Neural progenitor cell (in vitro differentiated cells): ENCODE data around the gene NDUFS2. TPM values are rescaled to one million over a fixed set of nuclear protein-coding genes. Genes with fewer than 3 reads are reported as not detected.

Experiments
- DNase-seq: peaks from one replicate; pipeline ENCODE4 v3.0.0-alpha.2; 2016; ENCODE audit warnings: low spot score
- H2AFZ ChIP-seq: fragments of 200-600 bp; sonication (generic); replicated peaks from 2 replicates; pipeline ENCODE4 v1.6.1; 2016; ENCODE audit warnings: antibody characterized with exemption
- H3F3A ChIP-seq: fragments of 200-600 bp; sonication (generic); 2 replicates; pipeline ENCODE4 v1.6.1; 2016; ENCODE audit warnings: antibody characterized with exemption, low read depth
- H3K27ac ChIP-seq: fragments of 200-600 bp; sonication (generic); 2 replicates; pipeline ENCODE4 v1.5.1; 2016; ENCODE audit warnings: mild to moderate bottlenecking
- H3K27me3 ChIP-seq: fragments of 200-600 bp; sonication (generic); 2 replicates; pipeline ENCODE4 v1.6.1; 2016; ENCODE audit warnings: mild to moderate bottlenecking, moderate library complexity
- H3K36me3 ChIP-seq: fragments of 200-600 bp; sonication (generic); 2 replicates; pipeline ENCODE4 v1.5.1; 2016
- H3K4me1 ChIP-seq: fragments of 200-600 bp; sonication (generic); 2 replicates; pipeline ENCODE4 v1.6.1; 2016; ENCODE audit warnings: mixed run types
- H3K4me2 ChIP-seq: fragments of 200-600 bp; sonication (generic); 2 replicates; pipeline ENCODE4 v1.6.1; 2016
- H3K4me3 ChIP-seq: fragments of 200-600 bp; sonication (generic); 2 replicates; pipeline ENCODE4 v1.5.1; 2016
- H3K79me2 ChIP-seq: fragments of 200-600 bp; sonication (generic); 2 replicates; pipeline ENCODE4 v1.6.1; 2016; ENCODE audit warnings: low read depth
- H3K9ac ChIP-seq: fragments of 200-600 bp; sonication (generic); 2 replicates; pipeline ENCODE4 v1.6.1; 2016
- H3K9me3 ChIP-seq: fragments of 200-600 bp; sonication (generic); 2 replicates; pipeline ENCODE4 v1.5.1; 2016; ENCODE audit warnings: low read depth
- H4K20me1 ChIP-seq: fragments of 200-600 bp; sonication (generic); 2 replicates; pipeline ENCODE4 v1.6.1; 2016; ENCODE audit warnings: low read depth
- H3K27ac Mint-ChIP-seq: 3 replicates; pipeline ENCODE4 v1.8.0; 2021; ENCODE audit warnings: mixed read lengths
- H3K27me3 Mint-ChIP-seq: 2 replicates; pipeline ENCODE4 v1.8.0; 2022; ENCODE audit warnings: low read depth, mild to moderate bottlenecking, inconsistent platforms, moderate library complexity, mixed read lengths; ENCODE audit not compliant: insufficient read depth
- H3K36me3 Mint-ChIP-seq: 3 replicates; pipeline ENCODE4 v1.8.0; 2021; ENCODE audit warnings: mixed read lengths
- H3K4me1 Mint-ChIP-seq: 3 replicates; pipeline ENCODE4 v1.8.0; 2021; ENCODE audit warnings: mixed read lengths
- H3K4me3 Mint-ChIP-seq: 3 replicates; pipeline ENCODE4 v1.8.0; 2021; ENCODE audit warnings: mild to moderate bottlenecking, moderate library complexity, mixed read lengths
- H3K9me3 Mint-ChIP-seq: 3 replicates; pipeline ENCODE4 v1.8.0; 2020; ENCODE audit warnings: mixed read lengths
- EZH2 ChIP-seq: fragments of 200-600 bp; sonication (generic); IDR thresholded peaks from 2 replicates; pipeline ENCODE4 v1.6.1; 2017; ENCODE audit warnings: antibody characterized with exemption, mild to moderate bottlenecking, moderate library complexity
- EZH2phosphoT487 ChIP-seq: fragments of 200-600 bp; sonication (generic); IDR thresholded peaks from 2 replicates; pipeline ENCODE4 v1.6.1; 2017; ENCODE audit warnings: antibody characterized with exemption
- total RNA-seq: library from RNA; depleted of rRNA; stranded (reverse); fragments of >200 nt; gene quantifications from 2 replicates; pipeline ENCODE4 v1.2.3, GENCODE V29; 2015; ENCODE audit warnings: low replicate concordance
- TF ChIP-seq, protein P1 (sequence below): fragments of 200-600 bp; sonication (generic); IDR thresholded peaks from 2 replicates; pipeline ENCODE4 v1.5.1; 2017; ENCODE audit warnings: antibody characterized with exemption, mild to moderate bottlenecking

Gene NDUFS2
- total RNA-seq, 1 donor from 2014 or later: 107 TPM

- H3F3A ChIP-seq: peaks cover 42% of the 10 kb centered on the region
- H3K9me3 ChIP-seq: no peaks in the 10 kb centered on the region
- peak overlapping the region; percentile 90 for H3K27ac Mint-ChIP-seq
- H3K36me3 ChIP-seq: no peaks in the 10 kb centered on the region
- peak overlapping the region; percentile 83 for H3K4me2 ChIP-seq
- H2AFZ ChIP-seq: no peak overlapping the region
- no peak overlapping the region for H3K9ac ChIP-seq
- peak overlapping the region; percentile 40 for H3K4me3 ChIP-seq
- TF ChIP-seq, protein P1, sequence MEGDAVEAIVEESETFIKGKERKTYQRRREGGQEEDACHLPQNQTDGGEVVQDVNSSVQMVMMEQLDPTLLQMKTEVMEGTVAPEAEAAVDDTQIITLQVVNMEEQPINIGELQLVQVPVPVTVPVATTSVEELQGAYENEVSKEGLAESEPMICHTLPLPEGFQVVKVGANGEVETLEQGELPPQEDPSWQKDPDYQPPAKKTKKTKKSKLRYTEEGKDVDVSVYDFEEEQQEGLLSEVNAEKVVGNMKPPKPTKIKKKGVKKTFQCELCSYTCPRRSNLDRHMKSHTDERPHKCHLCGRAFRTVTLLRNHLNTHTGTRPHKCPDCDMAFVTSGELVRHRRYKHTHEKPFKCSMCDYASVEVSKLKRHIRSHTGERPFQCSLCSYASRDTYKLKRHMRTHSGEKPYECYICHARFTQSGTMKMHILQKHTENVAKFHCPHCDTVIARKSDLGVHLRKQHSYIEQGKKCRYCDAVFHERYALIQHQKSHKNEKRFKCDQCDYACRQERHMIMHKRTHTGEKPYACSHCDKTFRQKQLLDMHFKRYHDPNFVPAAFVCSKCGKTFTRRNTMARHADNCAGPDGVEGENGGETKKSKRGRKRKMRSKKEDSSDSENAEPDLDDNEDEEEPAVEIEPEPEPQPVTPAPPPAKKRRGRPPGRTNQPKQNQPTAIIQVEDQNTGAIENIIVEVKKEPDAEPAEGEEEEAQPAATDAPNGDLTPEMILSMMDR: no peak
- TF ChIP-seq EZH2 (no peak), EZH2phosphoT487 (no peak)
- H3K4me1 ChIP-seq: peaks cover 58% of the 10 kb centered on the region
- no peaks in the 10 kb centered on the region for H3K9me3 Mint-ChIP-seq
- no peak for DNase-seq
- peak overlapping the region; percentile 64 for H3K4me3 Mint-ChIP-seq
- H3K36me3 Mint-ChIP-seq: no peaks in the 10 kb centered on the region
- H3K27ac ChIP-seq: peak overlapping the region; percentile 5
- no peaks in the 10 kb centered on the region for H3K27me3 ChIP-seq
- H3K4me1 Mint-ChIP-seq: peaks cover 62% of the 10 kb centered on the region
- no peaks in the 10 kb centered on the region for H4K20me1 ChIP-seq
- peaks cover 3% of the 10 kb centered on the region for H3K27me3 Mint-ChIP-seq
- H3K79me2 ChIP-seq: peaks cover 4% of the 10 kb centered on the region
These were observed 4.5 kb upstream of the NDUFS2 start for GRCh38 chr1:161197560-161198193.

- Histone ChIP-seq H3K27ac (no peak overlapping the region), H4K20me1 (no peaks in the 10 kb centered on the region), H3K9me3 (no peaks in the 10 kb centered on the region), H3K4me1 (peaks cover 65% of the 10 kb centered on the region), H3K4me3 (peak overlapping the region; percentile 40), H3K79me2 (peaks cover 11% of the 10 kb centered on the region), H3K9ac (no peak overlapping the region), H3K27me3 (no peaks in the 10 kb centered on the region), H3F3A (peaks cover 42% of the 10 kb centered on the region), H2AFZ (peak overlapping the region; percentile 60), H3K4me2 (peak overlapping the region; percentile 83), H3K36me3 (no peaks in the 10 kb centered on the region)
- no peak for TF ChIP-seq EZH2
- TF ChIP-seq, protein P1: peak; percentile 32
- no peak for TF ChIP-seq EZH2phosphoT487
- Mint-ChIP-seq H3K4me1 (peaks cover 61% of the 10 kb centered on the region), H3K27me3 (peaks cover 3% of the 10 kb centered on the region), H3K36me3 (no peaks in the 10 kb centered on the region), H3K9me3 (no peaks in the 10 kb centered on the region), H3K4me3 (peak overlapping the region; percentile 28), H3K27ac (peak overlapping the region; percentile 57)
- DNase-seq: peak; percentile 87
These were observed 3.8 kb upstream of the NDUFS2 start for GRCh38 chr1:161198194-161198896.

GRCh38 chr1:161198897-161199431 lies 3.2 kb upstream of the NDUFS2 start, which contains the start of gene ADAMTS4:
Gene ADAMTS4 (minus strand): TSS chr1:161199054. CDS start chr1:161198627, 427 bp downstream.
- Histone ChIP-seq H3K4me2 (peak within 1 kb of the TSS; percentile 83), H3K27me3 (no peaks in the 10 kb centered on the region), H3F3A (peaks cover 45% of the 10 kb centered on the region), H3K9ac (no peak within 1 kb of the TSS), H4K20me1 (no peaks in the 10 kb centered on the region), H3K27ac (no peak within 1 kb of the TSS), H3K4me1 (peaks cover 66% of the 10 kb centered on the region), H3K9me3 (no peaks in the 10 kb centered on the region), H3K36me3 (peaks cover 3% of the 10 kb centered on the region), H3K79me2 (peaks cover 17% of the 10 kb centered on the region), H2AFZ (peak within 1 kb of the TSS; percentile 60), H3K4me3 (peak within 1 kb of the TSS; percentile 40)
- TF ChIP-seq, protein P1: no peak
- TF ChIP-seq EZH2: no peak
- TF ChIP-seq EZH2phosphoT487: no peak
- H3K4me1 Mint-ChIP-seq: peaks cover 67% of the 10 kb centered on the region
- peak within 1 kb of the TSS; percentile 90 for H3K27ac Mint-ChIP-seq
- peaks cover 3% of the 10 kb centered on the region for H3K27me3 Mint-ChIP-seq
- H3K4me3 Mint-ChIP-seq: peak within 1 kb of the TSS; percentile 52
- H3K9me3 Mint-ChIP-seq: no peaks in the 10 kb centered on the region
- peak; percentile 74 for DNase-seq
- H3K36me3 Mint-ChIP-seq: peaks cover under 1% of the 10 kb centered on the region
